Gastrocnemius medialis (tissue), 4 donors: ENCODE results near the gene SETBP1.

ENCODE experiments used
- POLR2A ChIP-seq, 2 donors: fragments of 450-650 bp; IDR thresholded peaks; one replicate each; pipeline ENCODE4 v1.6.1; 2017; ENCODE audit warnings: antibody characterized with exemption in 2 of 2, mild to moderate bottlenecking in 2 of 2, moderate library complexity in 2 of 2
- TF ChIP-seq, protein P1 (sequence below), 5 experiments: fragments of 450-650 bp in 3 of 5; fragments of 200-600 bp in 2 of 5; sonication (generic) in 2 of 5; IDR thresholded peaks in 4 of 5; conservative IDR thresholded peaks in 1 of 5; 1 replicate in 4 of 5; 2 replicates in 1 of 5; pipeline ENCODE4 v1.5.1; 2016 to 2019; ENCODE audit warnings: antibody characterized with exemption in 5 of 5, mild to moderate bottlenecking in 3 of 5, moderate library complexity in 3 of 5

DNA sequence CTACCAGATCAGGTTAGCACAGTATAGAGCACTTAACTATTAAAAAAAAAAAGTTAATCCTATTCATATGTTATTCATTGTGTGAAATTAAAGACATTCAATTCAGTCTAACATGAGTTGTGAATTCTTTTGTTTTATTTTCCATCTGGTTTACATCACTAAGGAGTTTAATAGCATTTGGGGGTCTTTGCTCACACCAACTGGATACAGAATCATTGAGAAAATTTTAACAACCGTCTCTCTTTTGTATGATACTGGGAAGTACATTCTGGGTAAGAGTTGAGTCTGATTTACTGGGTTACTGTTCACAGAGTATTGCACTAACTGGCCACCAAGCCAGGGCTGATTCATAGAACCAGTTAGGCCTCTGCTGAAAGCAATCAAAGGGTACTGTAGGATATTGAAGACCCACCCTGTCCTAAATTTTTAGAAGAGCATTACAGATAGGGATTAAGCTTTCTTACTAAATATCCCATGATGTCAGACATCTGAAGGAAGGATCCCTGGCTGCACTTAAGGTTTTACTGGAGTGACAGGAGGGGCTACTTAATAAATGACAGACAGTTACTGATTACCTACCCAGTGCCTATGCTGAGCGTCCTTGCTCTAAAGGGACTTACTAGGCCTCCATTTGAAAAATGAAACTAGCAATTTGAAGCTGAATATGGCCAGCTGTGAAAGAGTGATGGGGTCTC lies 387.9 kb downstream of the SETBP1 start:
- TF ChIP-seq, protein P1, sequence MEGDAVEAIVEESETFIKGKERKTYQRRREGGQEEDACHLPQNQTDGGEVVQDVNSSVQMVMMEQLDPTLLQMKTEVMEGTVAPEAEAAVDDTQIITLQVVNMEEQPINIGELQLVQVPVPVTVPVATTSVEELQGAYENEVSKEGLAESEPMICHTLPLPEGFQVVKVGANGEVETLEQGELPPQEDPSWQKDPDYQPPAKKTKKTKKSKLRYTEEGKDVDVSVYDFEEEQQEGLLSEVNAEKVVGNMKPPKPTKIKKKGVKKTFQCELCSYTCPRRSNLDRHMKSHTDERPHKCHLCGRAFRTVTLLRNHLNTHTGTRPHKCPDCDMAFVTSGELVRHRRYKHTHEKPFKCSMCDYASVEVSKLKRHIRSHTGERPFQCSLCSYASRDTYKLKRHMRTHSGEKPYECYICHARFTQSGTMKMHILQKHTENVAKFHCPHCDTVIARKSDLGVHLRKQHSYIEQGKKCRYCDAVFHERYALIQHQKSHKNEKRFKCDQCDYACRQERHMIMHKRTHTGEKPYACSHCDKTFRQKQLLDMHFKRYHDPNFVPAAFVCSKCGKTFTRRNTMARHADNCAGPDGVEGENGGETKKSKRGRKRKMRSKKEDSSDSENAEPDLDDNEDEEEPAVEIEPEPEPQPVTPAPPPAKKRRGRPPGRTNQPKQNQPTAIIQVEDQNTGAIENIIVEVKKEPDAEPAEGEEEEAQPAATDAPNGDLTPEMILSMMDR (IDR thresholded peaks at IDR 0.05 in 4 of 5, conservative IDR thresholded peaks at IDR 0.05 in 1 of 5), result no peak
- TF ChIP-seq POLR2A (IDR thresholded peaks at IDR 0.05), result no peak
